Retinal pigment epithelial cell (primary cell): ENCODE results near the gene IGFBP2.

Source experiments
- DNase-seq: peaks from one replicate; pipeline ENCODE4 v3.0.0-alpha.2; 2010; ENCODE audit warnings: low read depth
- H3K4me3 ChIP-seq: 2 replicates; pipeline ENCODE4 v1.5.1; 2011; ENCODE audit warnings: mild to moderate bottlenecking, low read length, control low read depth, moderate library complexity
- TF ChIP-seq, protein P1 (sequence below): conservative IDR thresholded peaks from 2 replicates; pipeline ENCODE4 v1.5.1; 2011; ENCODE audit warnings: low read depth, low read length, control low read depth, inconsistent platforms

Gene IGFBP2

DNA sequence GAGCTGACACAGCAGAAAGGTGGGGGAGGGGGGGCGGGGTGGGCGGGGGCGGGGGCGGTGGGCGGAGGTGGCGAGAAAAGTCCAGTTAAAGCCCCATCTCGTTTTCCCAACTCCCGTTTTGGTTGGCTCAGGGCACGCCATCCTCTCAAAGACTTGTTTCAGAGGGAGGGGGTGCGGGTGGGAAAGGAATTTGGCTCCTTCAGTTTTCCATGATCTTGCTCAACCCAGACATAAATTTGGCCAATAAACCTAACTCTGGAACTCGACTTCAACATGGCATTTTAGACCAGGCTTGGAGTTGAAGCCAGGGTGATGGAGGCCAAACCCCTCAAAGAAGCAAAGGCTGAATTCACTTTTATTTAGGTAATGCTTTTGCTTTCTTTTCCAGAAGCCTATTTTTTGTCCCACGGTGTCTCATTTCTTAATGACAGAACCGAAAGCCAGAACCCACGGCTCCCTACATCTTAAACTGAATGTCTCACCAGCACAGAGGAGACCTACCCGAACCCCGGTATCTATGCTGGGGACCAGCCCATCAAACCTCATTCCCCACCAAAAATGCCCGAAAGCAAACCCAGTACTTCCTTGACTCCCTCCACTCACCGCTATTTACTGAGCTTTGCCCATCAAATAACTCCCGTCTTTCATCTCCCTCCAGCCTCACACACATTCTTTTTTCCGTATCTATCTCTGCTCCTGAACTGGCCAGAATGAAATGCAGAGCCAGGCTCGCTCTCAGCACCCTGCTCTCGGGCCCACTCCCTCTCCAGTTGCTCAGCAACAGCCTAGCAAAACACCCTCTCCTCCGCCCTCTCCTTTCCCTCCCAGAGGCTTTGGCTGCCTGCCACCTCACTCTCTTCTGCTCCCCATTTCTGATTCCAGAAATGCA is 57.9 kb downstream of the IGFBP2 start:
- peak; percentile 58 for DNase-seq

DNA sequence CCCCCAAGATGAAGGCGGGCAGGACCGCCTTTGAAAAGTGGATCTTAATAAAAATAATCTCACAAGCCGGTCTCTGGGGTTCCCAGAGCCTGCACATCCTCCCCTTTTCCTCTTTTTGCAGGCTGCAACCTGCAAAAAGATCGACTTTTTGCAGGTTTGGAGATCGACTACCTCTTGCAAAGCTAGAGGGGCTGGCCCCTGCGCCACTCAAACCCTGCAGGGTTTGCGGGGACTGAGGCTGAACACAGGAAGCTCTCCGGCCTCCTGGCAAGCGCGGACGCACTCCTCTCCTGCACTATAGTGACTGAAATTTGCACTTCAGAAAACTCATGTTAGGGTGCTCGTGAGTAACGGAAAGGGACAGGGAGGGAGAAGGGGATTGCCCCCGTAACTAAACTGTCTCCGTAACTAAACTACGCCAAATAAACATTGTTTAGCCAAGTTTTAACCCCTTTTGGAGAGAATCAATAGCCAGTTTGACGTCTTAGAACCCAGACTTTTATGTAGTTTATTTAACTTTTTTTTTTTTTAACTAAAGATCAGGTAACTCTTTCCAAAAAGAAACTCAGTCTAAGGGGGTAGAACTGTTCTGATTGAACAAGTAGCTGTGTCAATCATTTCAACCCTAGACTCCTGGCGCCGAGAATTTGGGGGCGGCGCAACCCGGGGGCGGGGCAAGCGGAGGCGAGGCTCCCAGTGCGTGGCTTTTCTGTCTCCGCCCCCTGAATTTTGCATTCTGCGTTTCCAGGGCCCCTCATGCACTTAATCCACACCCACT is 59.6 kb downstream of the IGFBP2 start:
- peak; percentile 42 for DNase-seq
- TF ChIP-seq, protein P1, sequence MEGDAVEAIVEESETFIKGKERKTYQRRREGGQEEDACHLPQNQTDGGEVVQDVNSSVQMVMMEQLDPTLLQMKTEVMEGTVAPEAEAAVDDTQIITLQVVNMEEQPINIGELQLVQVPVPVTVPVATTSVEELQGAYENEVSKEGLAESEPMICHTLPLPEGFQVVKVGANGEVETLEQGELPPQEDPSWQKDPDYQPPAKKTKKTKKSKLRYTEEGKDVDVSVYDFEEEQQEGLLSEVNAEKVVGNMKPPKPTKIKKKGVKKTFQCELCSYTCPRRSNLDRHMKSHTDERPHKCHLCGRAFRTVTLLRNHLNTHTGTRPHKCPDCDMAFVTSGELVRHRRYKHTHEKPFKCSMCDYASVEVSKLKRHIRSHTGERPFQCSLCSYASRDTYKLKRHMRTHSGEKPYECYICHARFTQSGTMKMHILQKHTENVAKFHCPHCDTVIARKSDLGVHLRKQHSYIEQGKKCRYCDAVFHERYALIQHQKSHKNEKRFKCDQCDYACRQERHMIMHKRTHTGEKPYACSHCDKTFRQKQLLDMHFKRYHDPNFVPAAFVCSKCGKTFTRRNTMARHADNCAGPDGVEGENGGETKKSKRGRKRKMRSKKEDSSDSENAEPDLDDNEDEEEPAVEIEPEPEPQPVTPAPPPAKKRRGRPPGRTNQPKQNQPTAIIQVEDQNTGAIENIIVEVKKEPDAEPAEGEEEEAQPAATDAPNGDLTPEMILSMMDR = no peak
- H3K4me3 ChIP-seq = peak overlapping the region; percentile 80

More for the DNA sequence above, 57.9 kb downstream of the IGFBP2 start:
- peak overlapping the region; percentile 41 for H3K4me3 ChIP-seq
- TF ChIP-seq, protein P1 = no peak

DNA sequence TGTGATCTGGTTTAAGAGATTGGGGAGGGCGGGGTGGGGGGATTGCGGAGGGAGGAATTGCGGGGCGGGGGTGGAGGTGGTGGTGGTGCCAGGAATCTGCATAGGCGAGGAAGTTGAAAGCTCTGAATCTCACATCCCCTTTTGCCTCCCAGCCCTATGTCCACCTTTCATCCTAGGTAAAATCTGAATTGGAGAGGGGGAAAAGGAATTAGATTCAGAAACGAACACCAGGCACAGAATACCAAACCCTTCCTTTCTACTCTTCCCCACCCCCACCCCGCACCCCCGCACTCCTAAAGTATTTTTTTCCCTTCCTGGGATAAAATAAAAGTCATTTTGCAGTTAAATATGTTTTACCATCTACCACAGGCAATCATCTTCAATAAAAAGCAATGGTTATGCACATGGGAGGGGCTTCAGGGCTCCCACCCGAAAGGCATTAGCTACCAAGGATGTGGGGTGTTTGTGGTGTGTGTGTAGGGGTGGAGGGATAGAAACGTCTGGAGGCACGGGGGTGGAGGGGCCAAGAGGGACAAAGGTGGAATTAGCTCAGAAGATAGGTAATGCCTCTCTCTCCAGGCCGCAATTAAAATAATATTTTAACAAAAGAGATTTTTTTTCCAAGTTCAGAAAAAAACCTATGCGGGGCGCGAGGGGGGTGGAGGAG is 60.3 kb downstream of the IGFBP2 start:
- TF ChIP-seq, protein P1 = no peak
- peak overlapping the region; percentile 80 for H3K4me3 ChIP-seq
- DNase-seq = no peak

DNA sequence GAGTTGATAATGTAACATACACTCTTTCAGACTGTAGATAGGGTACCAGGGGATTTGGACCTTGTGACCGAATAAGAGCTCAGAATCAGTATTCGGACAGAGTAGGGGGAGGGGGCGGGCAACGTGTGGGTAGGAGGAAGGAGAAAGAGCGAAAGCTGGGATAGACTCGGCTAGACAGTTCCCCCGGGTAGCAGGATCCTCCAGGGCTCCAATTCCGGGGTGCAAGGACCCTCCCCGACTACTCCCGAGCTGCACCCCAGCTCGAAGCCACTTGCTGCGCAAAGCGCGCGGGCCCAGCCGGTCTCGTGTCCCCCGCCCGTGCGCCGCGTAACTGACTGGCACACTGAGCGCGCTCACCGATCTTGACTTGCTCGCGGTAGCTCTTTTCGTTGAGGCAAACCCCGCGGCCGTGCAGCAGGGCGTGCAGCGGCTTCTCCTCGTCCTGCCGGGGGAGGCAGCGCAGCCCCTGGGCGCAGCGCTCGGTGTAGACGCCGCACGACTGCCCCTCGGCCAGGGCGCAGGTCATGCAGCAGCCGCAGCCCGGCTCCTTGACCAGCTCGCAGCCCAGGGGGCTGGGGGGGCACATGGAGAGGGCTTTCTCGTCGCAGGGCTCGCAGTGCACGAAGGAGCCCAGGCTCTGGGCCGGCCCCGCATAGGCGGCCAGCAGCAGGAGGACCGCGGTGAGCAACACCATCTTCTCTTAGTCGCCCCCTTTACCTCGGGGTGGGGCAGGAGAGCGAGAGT is 61.0 kb downstream of the IGFBP2 start:
- TF ChIP-seq, protein P1 = peak; percentile 0
- peak overlapping the region; percentile 80 for H3K4me3 ChIP-seq
- DNase-seq = no peak

DNA sequence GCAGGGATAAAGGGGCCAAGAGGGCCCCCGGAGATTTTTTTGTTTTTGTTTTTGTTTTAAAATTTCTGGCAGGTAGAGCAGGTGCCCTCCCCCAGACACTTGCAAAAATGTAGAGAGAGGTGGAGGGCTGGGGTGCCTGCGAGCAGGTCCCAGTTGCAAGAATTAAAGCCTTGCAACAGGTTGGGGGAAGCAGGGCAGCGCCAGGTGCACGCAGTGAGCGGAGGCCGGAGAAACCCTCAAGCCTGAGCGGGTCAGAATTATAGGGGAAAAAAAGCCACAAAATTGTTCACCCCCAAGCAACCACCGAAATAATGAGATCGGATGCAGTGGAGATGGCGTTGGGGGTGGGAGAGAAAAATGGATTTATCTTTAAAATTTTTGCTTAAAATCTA is 61.6 kb downstream of the IGFBP2 start:
- DNase-seq = no peak
- peak overlapping the region; percentile 80 for H3K4me3 ChIP-seq
- TF ChIP-seq, protein P1 = no peak

DNA sequence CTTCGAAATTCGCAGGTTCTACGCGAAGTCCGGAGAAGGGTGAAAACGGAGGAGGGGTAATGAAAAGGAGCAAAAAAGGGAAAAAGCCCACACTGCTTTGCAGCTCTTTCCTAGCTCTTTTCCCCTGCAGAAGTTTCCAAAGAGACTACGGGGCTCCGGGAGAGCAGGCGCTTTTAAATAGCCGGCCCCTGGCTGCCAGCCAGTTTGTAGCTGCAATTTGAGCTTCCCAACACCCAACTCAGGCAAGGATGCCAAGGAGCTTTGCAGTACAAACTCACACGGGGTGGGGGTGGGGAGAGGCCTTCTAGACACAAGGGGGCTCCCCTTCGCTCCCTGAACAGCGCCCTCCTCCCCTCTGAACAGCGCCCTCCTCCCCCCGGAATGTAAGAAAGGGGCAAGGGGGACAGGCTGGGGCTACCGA is 62.2 kb downstream of the IGFBP2 start, which contains the start of gene IGFBP5:
TSS of gene IGFBP5 (minus strand) at position 149 of the 421 bp plus-strand sequence. CDS start 774 bp downstream, outside the sequence.
- DNase-seq = peak; percentile 81
- TF ChIP-seq, protein P1 = peak; percentile 42
- H3K4me3 ChIP-seq = peak within 1 kb of the TSS; percentile 80
